ENCODE measurements around the gene NFE2L2.

DNA sequence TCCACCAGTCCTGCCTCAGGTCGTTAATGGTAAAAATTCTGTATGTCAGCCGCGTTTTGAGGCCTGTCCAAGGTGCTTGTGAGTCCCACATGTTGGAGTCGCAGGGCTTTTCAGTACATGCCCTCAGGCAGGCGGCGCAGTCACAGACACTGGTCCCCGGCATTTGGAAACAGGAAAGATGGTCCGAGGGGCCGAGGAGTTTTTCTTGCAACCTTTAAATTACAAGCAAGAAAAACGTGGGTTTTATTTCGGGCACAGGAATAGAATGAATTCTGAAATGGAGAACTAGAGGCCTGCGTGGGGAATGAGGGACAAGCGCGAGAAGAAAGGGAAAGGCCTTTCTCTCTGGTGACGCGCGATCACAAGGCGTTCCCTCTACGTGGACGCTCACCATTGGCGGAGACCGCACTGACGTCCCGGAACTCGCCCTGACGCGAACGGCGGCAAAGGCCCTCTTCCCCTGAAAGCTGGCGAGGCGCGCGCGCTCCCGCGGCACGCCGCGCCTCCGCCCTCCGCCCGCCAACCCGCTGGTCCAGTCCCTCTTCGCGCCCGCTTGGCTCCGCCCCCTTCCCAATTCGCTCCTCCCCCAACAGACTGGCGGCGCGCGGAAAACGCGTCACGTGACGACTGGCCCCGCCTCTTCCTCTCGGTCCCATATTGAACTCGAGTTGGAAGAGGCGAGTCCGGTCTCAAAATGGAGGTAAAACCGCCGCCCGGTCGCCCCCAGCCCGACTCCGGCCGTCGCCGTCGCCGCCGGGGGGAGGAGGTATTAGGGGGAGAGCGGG, 52.2 kb downstream of the NFE2L2 start, which contains the start of gene HNRNPA3:
- TF ChIP-seq EP300 (IDR thresholded peaks at IDR 0.05) (peak; percentile 65), POLR2A (IDR thresholded peaks at IDR 0.05; ENCODE audit: low read depth) (peak; percentile 85), POLR2AphosphoS5 (IDR thresholded peaks at IDR 0.05) (peak; percentile 94 to 100)

All from esophagus muscularis mucosa (tissue), 3 donors.